B cell (primary cell): ENCODE data around the gene CHD9NB. TPM values are rescaled to one million over a fixed set of nuclear protein-coding genes. Genes with fewer than 3 reads are reported as not detected.

Source experiments
- ATAC-seq: fragments of 200-7000 bp; cut with Tn5 transposase; one replicate; pipeline ENCODE4 v1.10.0; 2021; ENCODE audit warnings: low read depth, mild to moderate bottlenecking, moderate number of reproducible peaks, moderate library complexity
- CTCF ChIA-PET: fragments of 350-600 bp; sonication (Branson Sonifier 250); formaldehyde crosslinking; loops from one replicate; lab custom pipeline; 2021; ENCODE audit warnings: antibody characterized with exemption, inconsistent platforms; lab: Charles Lee
- POLR2A ChIA-PET: fragments of 350-600 bp; sonication (Branson Sonifier 250); formaldehyde crosslinking; loops from one replicate; lab custom pipeline; 2021; ENCODE audit warnings: antibody characterized with exemption; lab: Charles Lee
- DNase-seq: peaks from one replicate; pipeline ENCODE4 v3.0.0; 2013
- H2AFZ ChIP-seq: 2 replicates; pipeline ENCODE4 v1.6.1; 2012; ENCODE audit warnings: mild to moderate bottlenecking, low read depth, low read length; ENCODE audit not compliant: insufficient read depth, poor library complexity, severe bottlenecking
- H3K27ac ChIP-seq, 2 donors: 1 replicate in 1 of 2; 2 replicates in 1 of 2; pipeline ENCODE4 v1.5.1; 2012 to 2013; ENCODE audit warnings: low read length in 2 of 2, mild to moderate bottlenecking in 2 of 2, moderate library complexity in 1 of 2
- H3K27me3 ChIP-seq, 4 experiments: fragments of 200-600 bp in 1 of 4; sonication (generic) in 1 of 4; replicated peaks in 1 of 4; 1 replicate in 2 of 4; 2 replicates in 2 of 4; pipeline versions ENCODE4 v1.6.1 to v1.7.0; 2013 to 2016; ENCODE audit warnings: low read length in 3 of 4, mild to moderate bottlenecking in 2 of 4, mixed read lengths in 1 of 4, moderate library complexity in 1 of 4; ENCODE audit not compliant: insufficient read depth in 4 of 4, control insufficient read depth in 3 of 4; ENCODE audit errors: control extremely low read depth in 1 of 4
- H3K36me3 ChIP-seq, 2 experiments: replicated peaks in 1 of 2; 1 replicate in 1 of 2; 2 replicates in 1 of 2; pipeline versions ENCODE4 v1.6.1 to v1.7.1; 2013; ENCODE audit warnings: low read length in 1 of 2; ENCODE audit not compliant: insufficient read depth in 2 of 2, control insufficient read depth in 1 of 2; ENCODE audit errors: control extremely low read depth in 1 of 2, extremely low read depth in 1 of 2
- H3K4me1 ChIP-seq, 2 donors: fragments of 200-600 bp in 1 of 2; sonication (generic) in 1 of 2; 1 replicate in 1 of 2; 2 replicates in 1 of 2; pipeline versions ENCODE4 v1.5.1 to v1.6.1; 2013 to 2017; ENCODE audit warnings: low read length in 2 of 2; ENCODE audit not compliant: control insufficient read depth in 2 of 2, insufficient read depth in 2 of 2
- H3K4me2 ChIP-seq: replicated peaks from 2 replicates; pipeline ENCODE3; 2012; ENCODE audit warnings: mild to moderate bottlenecking, low read depth, low read length; ENCODE audit not compliant: poor library complexity, severe bottlenecking
- H3K4me3 ChIP-seq, 5 experiments: fragments of 200-600 bp in 1 of 5; sonication (generic) in 1 of 5; 1 replicate in 3 of 5; 2 replicates in 2 of 5; pipeline versions ENCODE4 v1.5.1 to v1.7.0; 2011 to 2016; ENCODE audit warnings: low read length in 4 of 5, mild to moderate bottlenecking in 4 of 5, low read depth in 2 of 5, control low read depth in 1 of 5, moderate library complexity in 1 of 5; ENCODE audit not compliant: insufficient read depth in 1 of 5; ENCODE audit errors: control extremely low read depth in 1 of 5, extremely low read depth in 1 of 5
- H3K79me2 ChIP-seq: fragments of 200-600 bp; sonication (generic); one replicate; pipeline ENCODE4 v1.6.0; 2016; ENCODE audit warnings: low read length; ENCODE audit not compliant: control insufficient read depth, insufficient read depth
- H3K9ac ChIP-seq: fragments of 200-600 bp; sonication (generic); 2 replicates; pipeline ENCODE4 v1.6.1; 2017; ENCODE audit warnings: mild to moderate bottlenecking, low read length, moderate library complexity
- H3K9me3 ChIP-seq, 3 donors: one replicate each; pipeline versions ENCODE4 v1.6.1 to v1.7.1; 2013; ENCODE audit warnings: low read length in 2 of 3; ENCODE audit not compliant: control insufficient read depth in 2 of 3, insufficient read depth in 1 of 3; ENCODE audit errors: control extremely low read depth in 1 of 3
- H4K20me1 ChIP-seq: 2 replicates; pipeline ENCODE4 v1.6.0; 2012; ENCODE audit warnings: mild to moderate bottlenecking, low read length; ENCODE audit not compliant: insufficient read depth, control insufficient read depth, poor library complexity, severe bottlenecking
- H3K27ac Mint-ChIP-seq: one replicate; pipeline ENCODE4 v1.8.0; 2021; ENCODE audit warnings: mixed read lengths
- H3K27me3 Mint-ChIP-seq: one replicate; pipeline ENCODE4 v1.8.0; 2021; ENCODE audit warnings: mixed read lengths
- H3K4me1 Mint-ChIP-seq: one replicate; pipeline ENCODE4 v1.8.0; 2021; ENCODE audit warnings: mixed read lengths
- H3K4me3 Mint-ChIP-seq: one replicate; pipeline ENCODE4 v1.8.0; 2021; ENCODE audit warnings: mixed read lengths
- H3K9me3 Mint-ChIP-seq: one replicate; pipeline ENCODE4 v1.8.0; 2022; ENCODE audit warnings: mixed read lengths; ENCODE audit not compliant: insufficient read depth
- EZH2 ChIP-seq: IDR thresholded peaks from 2 replicates; pipeline ENCODE4 v1.6.1; 2012; ENCODE audit warnings: borderline replicate concordance, low read depth, mild to moderate bottlenecking, moderate library complexity, low read length; ENCODE audit not compliant: insufficient read depth, poor library complexity, severe bottlenecking
- WGBS: methylation state at CpG from one replicate; pipeline ENCODE4 v1.1.5; 2013; ENCODE audit warnings: missing lambda C conversion rate; ENCODE audit not compliant: insufficient coverage; 5-methylcytosine and 5-hydroxymethylcytosine counted together
- intact Hi-C: fragments of 100-400 bp; cut with micrococcal nuclease; formaldehyde crosslinking; loops from one replicate; pipeline ENCODE4 v1.10.0; 2022
- polyA plus RNA-seq: library from polyadenylated mRNA; depleted of rRNA; stranded (reverse); fragments of >200 nt; gene quantifications from 2 replicates; pipeline ENCODE4 v1.2.3, GENCODE V29; 2012
- total RNA-seq, 2 donors: library from RNA; stranded (reverse); fragments of 120-200 nt in 1 of 2; gene quantifications; 1 replicate in 1 of 2; 2 replicates in 1 of 2; pipeline versions ENCODE4 v1.2.3 to v1.2.4, GENCODE V29; 2013 to 2022
- TF ChIP-seq, protein P1 (sequence below): fragments of 200-600 bp; IDR thresholded peaks from one replicate; pipeline ENCODE4 v1.8.0; 2022; ENCODE audit warnings: antibody characterized with exemption, mild to moderate bottlenecking

Gene CHD9NB
- total and polyA plus RNA-seq, 2 donors (not counting 1 experiment from before 2014, with no cell fraction given), result not detected

DNA sequence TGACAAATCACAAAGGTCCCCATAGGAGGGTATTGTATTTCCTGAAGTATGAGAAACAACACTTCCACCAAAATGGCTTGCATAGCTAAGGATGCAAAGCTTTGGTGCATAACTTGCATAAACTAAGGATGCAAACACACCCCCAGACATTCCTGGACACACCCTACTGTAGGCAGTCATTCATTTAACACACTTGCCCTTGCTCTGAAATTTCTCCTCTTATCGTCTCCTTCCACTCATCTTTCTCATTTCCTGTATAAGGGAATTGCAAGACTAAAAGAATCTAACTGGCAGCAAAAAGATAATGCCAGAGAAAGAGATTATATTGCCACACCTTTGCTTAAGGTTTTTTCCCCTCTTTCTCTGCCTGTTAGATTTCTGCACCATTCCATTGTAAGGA is 30.4 kb upstream of the CHD9NB start:
- POLR2A ChIA-PET, result interaction anchor here (0.7 kb wide), 1 partner anchor 136 kb away, joined by 6 read pairs; no protein-coding TSS in a partner anchor
- CTCF ChIA-PET, result interaction anchor here (2.0 kb wide), 1 partner anchor 28 kb away, joined by 6 read pairs; the partner anchor contains the start of gene CHD9
- no peaks in the 10 kb centered on the region for H3K9me3 ChIP-seq
- peaks cover 37% of the 10 kb centered on the region for H3K4me1 Mint-ChIP-seq
- no peak for DNase-seq
- no CpG with 5 or more reads among the region's 1 CpG for WGBS
- peaks cover 5% of the 10 kb centered on the region for H4K20me1 ChIP-seq
- peaks cover 0 to 9% of the 10 kb centered on the region in 2 donors for H3K4me1 ChIP-seq
- intact Hi-C loops, result no loop called here
- no peaks in the 10 kb centered on the region for H3K9me3 Mint-ChIP-seq
- H3K27ac Mint-ChIP-seq, result no peak overlapping the region
- H3K4me3 Mint-ChIP-seq, result no peak overlapping the region
- H3K4me3 ChIP-seq, result no peak overlapping the region
- peaks cover 3 to 17% of the 10 kb centered on the region in 2 experiments for H3K36me3 ChIP-seq
- peaks cover 89% of the 10 kb centered on the region for H3K79me2 ChIP-seq
- H3K27me3 ChIP-seq, result no peaks in the 10 kb centered on the region
- H3K27me3 Mint-ChIP-seq, result no peaks in the 10 kb centered on the region
- H3K9ac ChIP-seq, result no peak overlapping the region
- ATAC-seq, result no peak
- no peak for TF ChIP-seq EZH2
- TF ChIP-seq, protein P1, sequence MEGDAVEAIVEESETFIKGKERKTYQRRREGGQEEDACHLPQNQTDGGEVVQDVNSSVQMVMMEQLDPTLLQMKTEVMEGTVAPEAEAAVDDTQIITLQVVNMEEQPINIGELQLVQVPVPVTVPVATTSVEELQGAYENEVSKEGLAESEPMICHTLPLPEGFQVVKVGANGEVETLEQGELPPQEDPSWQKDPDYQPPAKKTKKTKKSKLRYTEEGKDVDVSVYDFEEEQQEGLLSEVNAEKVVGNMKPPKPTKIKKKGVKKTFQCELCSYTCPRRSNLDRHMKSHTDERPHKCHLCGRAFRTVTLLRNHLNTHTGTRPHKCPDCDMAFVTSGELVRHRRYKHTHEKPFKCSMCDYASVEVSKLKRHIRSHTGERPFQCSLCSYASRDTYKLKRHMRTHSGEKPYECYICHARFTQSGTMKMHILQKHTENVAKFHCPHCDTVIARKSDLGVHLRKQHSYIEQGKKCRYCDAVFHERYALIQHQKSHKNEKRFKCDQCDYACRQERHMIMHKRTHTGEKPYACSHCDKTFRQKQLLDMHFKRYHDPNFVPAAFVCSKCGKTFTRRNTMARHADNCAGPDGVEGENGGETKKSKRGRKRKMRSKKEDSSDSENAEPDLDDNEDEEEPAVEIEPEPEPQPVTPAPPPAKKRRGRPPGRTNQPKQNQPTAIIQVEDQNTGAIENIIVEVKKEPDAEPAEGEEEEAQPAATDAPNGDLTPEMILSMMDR, result no peak
- H2AFZ ChIP-seq, result no peak overlapping the region
- no peak overlapping the region for H3K4me2 ChIP-seq
- no peak overlapping the region for H3K27ac ChIP-seq

- 96% methylated on average over 4 of the region's 4 CpGs for WGBS
- Histone ChIP-seq H3K79me2 (peaks cover 95% of the 10 kb centered on the region), H3K4me3 (no peak overlapping the region), H3K4me1 (peaks cover 0 to 13% of the 10 kb centered on the region in 2 donors), H3K9me3 (no peaks in the 10 kb centered on the region), H3K36me3 (peaks cover 3 to 21% of the 10 kb centered on the region in 2 experiments), H4K20me1 (peaks cover 11% of the 10 kb centered on the region), H3K4me2 (no peak overlapping the region), H2AFZ (no peak overlapping the region), H3K9ac (no peak overlapping the region), H3K27me3 (no peaks in the 10 kb centered on the region), H3K27ac (no peak overlapping the region)
- no peak overlapping the region for H3K27ac Mint-ChIP-seq
- H3K27me3 Mint-ChIP-seq, result no peaks in the 10 kb centered on the region
- POLR2A ChIA-PET, result no interaction called here
- no peak overlapping the region for H3K4me3 Mint-ChIP-seq
- peaks cover 43% of the 10 kb centered on the region for H3K4me1 Mint-ChIP-seq
- H3K9me3 Mint-ChIP-seq, result no peaks in the 10 kb centered on the region
- CTCF ChIA-PET, result interaction anchor here (2.0 kb wide), 1 partner anchor 28 kb away, joined by 6 read pairs; the partner anchor contains the start of gene CHD9
- DNase-seq, result no peak
- TF ChIP-seq EZH2, result no peak
- TF ChIP-seq, protein P1, result no peak
- intact Hi-C loops, result no loop called here
- ATAC-seq, result no peak
Observed at GRCh38 chr16:53082509-53082908, 29.8 kb upstream of the CHD9NB start.
